Mesenchymal stem cell (in vitro differentiated cells and primary cell): Measurements from ENCODE around the gene GPX4.
"Not testable (repeated sequence)": the region's sequence is repeated elsewhere in the genome, so short reads cannot be mapped to it uniquely, and the experiment has no call there.

ENCODE experiments used
- DNase-seq: peaks from one replicate; pipeline ENCODE4 v3.0.0-alpha.2; 2013
- H2AFZ ChIP-seq: one replicate; pipeline ENCODE4 v1.6.1; 2013; ENCODE audit warnings: low read depth, mild to moderate bottlenecking, control low read depth, inconsistent platforms, low read length, moderate library complexity
- H2AK5ac ChIP-seq: 2 replicates; pipeline ENCODE4 v1.6.1; 2013; ENCODE audit warnings: low read length, moderate library complexity, mild to moderate bottlenecking, inconsistent platforms; ENCODE audit not compliant: severe bottlenecking
- H2BK120ac ChIP-seq: one replicate; pipeline ENCODE4 v1.6.1; 2013; ENCODE audit warnings: low read depth, mild to moderate bottlenecking, inconsistent platforms, low read length, moderate library complexity
- H2BK12ac ChIP-seq, 2 experiments: one replicate each; pipeline ENCODE4 v1.6.1; 2013; ENCODE audit warnings: inconsistent platforms in 2 of 2, low read length in 2 of 2, mild to moderate bottlenecking in 2 of 2, moderate library complexity in 2 of 2, control low read depth in 1 of 2
- H2BK15ac ChIP-seq: one replicate; pipeline ENCODE4 v1.6.1; 2013; ENCODE audit warnings: mild to moderate bottlenecking, low read depth, inconsistent platforms; ENCODE audit not compliant: poor library complexity, severe bottlenecking
- H2BK5ac ChIP-seq: 2 replicates; pipeline ENCODE4 v1.6.1; 2013; ENCODE audit warnings: low read depth, mild to moderate bottlenecking, low read length, control low read depth, inconsistent platforms; ENCODE audit not compliant: poor library complexity, severe bottlenecking
- H3K14ac ChIP-seq, 2 experiments: one replicate each; pipeline ENCODE4 v1.6.1; 2013; ENCODE audit warnings: inconsistent platforms in 2 of 2, low read length in 2 of 2, control low read depth in 1 of 2, mild to moderate bottlenecking in 1 of 2, moderate library complexity in 1 of 2
- H3K18ac ChIP-seq, 2 experiments: one replicate each; pipeline ENCODE4 v1.6.1; 2013; ENCODE audit warnings: inconsistent platforms in 2 of 2, low read length in 2 of 2, control low read depth in 1 of 2, low read depth in 1 of 2, mild to moderate bottlenecking in 1 of 2
- H3K23ac ChIP-seq, 2 experiments: one replicate each; pipeline ENCODE4 v1.6.1; 2013; ENCODE audit warnings: inconsistent platforms in 2 of 2, low read length in 2 of 2, mild to moderate bottlenecking in 2 of 2, moderate library complexity in 2 of 2, control low read depth in 1 of 2
- H3K27ac ChIP-seq: 2 replicates; pipeline ENCODE4 v1.5.1; 2013; ENCODE audit warnings: mild to moderate bottlenecking, moderate library complexity, low read length, control low read depth, inconsistent platforms; ENCODE audit not compliant: poor library complexity, severe bottlenecking
- H3K27me3 ChIP-seq, 2 experiments: 2 replicates each; pipeline versions ENCODE4 v1.6.1 to v1.7.0; 2013; ENCODE audit warnings: low read length in 2 of 2, mild to moderate bottlenecking in 2 of 2, moderate library complexity in 2 of 2, control low read depth in 1 of 2, inconsistent platforms in 1 of 2; ENCODE audit not compliant: control insufficient read depth in 1 of 2, insufficient read depth in 1 of 2
- H3K36me3 ChIP-seq, 2 experiments: 2 replicates each; pipeline versions ENCODE4 v1.6.1 to v1.7.0; 2013; ENCODE audit warnings: low read length in 2 of 2, control low read depth in 1 of 2, inconsistent platforms in 1 of 2, low read depth in 1 of 2, mild to moderate bottlenecking in 1 of 2; ENCODE audit not compliant: insufficient read depth in 2 of 2, control insufficient read depth in 1 of 2
- H3K4ac ChIP-seq, 2 experiments: one replicate each; pipeline ENCODE4 v1.6.1; 2013; ENCODE audit warnings: inconsistent platforms in 2 of 2, low read length in 2 of 2, mild to moderate bottlenecking in 2 of 2, moderate library complexity in 2 of 2, control low read depth in 1 of 2, low read depth in 1 of 2
- H3K4me1 ChIP-seq: 2 replicates; pipeline ENCODE4 v1.6.1; 2013; ENCODE audit warnings: low read depth, low read length, control low read depth; ENCODE audit not compliant: control insufficient read depth, insufficient read depth
- H3K4me2 ChIP-seq: 2 replicates; pipeline ENCODE4 v1.6.1; 2013; ENCODE audit warnings: low read length, mild to moderate bottlenecking, inconsistent platforms; ENCODE audit not compliant: poor library complexity, severe bottlenecking
- H3K4me3 ChIP-seq, 2 experiments: 2 replicates each; pipeline versions ENCODE4 v1.5.1 to v1.7.0; 2013; ENCODE audit warnings: low read length in 2 of 2, mild to moderate bottlenecking in 2 of 2, control low read depth in 1 of 2, low read depth in 1 of 2; ENCODE audit not compliant: insufficient read depth in 1 of 2
- H3K79me1 ChIP-seq: replicated peaks from 2 replicates; pipeline ENCODE4 v1.6.1; 2013; ENCODE audit warnings: mild to moderate bottlenecking, control low read depth, low read length, inconsistent platforms; ENCODE audit not compliant: poor library complexity, severe bottlenecking
- H3K9ac ChIP-seq: 2 replicates; pipeline ENCODE4 v1.7.0; 2013; ENCODE audit warnings: mild to moderate bottlenecking, low read length, moderate library complexity
- H3K9me3 ChIP-seq: 2 replicates; pipeline ENCODE4 v1.7.0; 2013; ENCODE audit warnings: mild to moderate bottlenecking, low read length; ENCODE audit not compliant: control insufficient read depth
- H4K8ac ChIP-seq: one replicate; pipeline ENCODE4 v1.6.1; 2013; ENCODE audit warnings: inconsistent platforms, mild to moderate bottlenecking, low read length, moderate library complexity
- H4K91ac ChIP-seq: one replicate; pipeline ENCODE4 v1.6.1; 2013; ENCODE audit warnings: mild to moderate bottlenecking, low read length, inconsistent platforms
- WGBS: methylation state at CpG from one replicate; pipeline ENCODE4 v1.1.7; 2013; ENCODE audit warnings: mixed read lengths; 5-methylcytosine and 5-hydroxymethylcytosine counted together

The GPX4 gene

DNA sequence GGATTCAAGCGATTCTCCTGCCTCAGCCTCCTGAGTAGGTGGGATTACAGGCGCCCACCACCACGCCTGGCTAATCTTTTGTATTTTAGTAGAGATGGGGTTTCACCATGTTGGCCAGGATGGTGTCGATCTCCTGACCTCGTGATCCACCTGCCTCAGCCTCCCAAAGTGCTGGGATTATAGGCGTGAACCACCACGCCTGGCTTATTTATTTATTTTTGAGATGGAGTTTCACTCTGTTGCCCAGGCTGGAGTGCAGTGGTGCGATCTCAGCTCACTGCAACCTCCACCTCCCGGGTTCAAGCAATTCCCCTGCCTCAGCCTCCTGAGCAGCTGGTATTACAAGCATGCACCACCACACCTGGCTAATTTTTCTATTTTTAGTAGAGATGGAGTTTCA lies 10.9 kb downstream of the GPX4 start:
- H3K27ac ChIP-seq, H3K9ac ChIP-seq, H3K27me3 ChIP-seq, H2BK5ac ChIP-seq, H3K18ac ChIP-seq, H2BK12ac ChIP-seq, H3K9me3 ChIP-seq, H2BK15ac ChIP-seq, H2BK120ac ChIP-seq, H4K91ac ChIP-seq, H2AFZ ChIP-seq, H4K8ac ChIP-seq, H3K23ac ChIP-seq, DNase-seq, H3K4me3 ChIP-seq, H3K14ac ChIP-seq, H3K4ac ChIP-seq, H3K4me2 ChIP-seq, H2AK5ac ChIP-seq: not testable (repeated sequence)
- Histone ChIP-seq H3K36me3 (peaks cover 79 to 92% of the 10 kb centered on the region in 2 experiments), H3K4me1 (peaks cover 23% of the 10 kb centered on the region), H3K79me1 (peaks cover 18% of the 10 kb centered on the region)
- WGBS: 94% methylated on average over 8 of the region's 9 CpGs

DNA sequence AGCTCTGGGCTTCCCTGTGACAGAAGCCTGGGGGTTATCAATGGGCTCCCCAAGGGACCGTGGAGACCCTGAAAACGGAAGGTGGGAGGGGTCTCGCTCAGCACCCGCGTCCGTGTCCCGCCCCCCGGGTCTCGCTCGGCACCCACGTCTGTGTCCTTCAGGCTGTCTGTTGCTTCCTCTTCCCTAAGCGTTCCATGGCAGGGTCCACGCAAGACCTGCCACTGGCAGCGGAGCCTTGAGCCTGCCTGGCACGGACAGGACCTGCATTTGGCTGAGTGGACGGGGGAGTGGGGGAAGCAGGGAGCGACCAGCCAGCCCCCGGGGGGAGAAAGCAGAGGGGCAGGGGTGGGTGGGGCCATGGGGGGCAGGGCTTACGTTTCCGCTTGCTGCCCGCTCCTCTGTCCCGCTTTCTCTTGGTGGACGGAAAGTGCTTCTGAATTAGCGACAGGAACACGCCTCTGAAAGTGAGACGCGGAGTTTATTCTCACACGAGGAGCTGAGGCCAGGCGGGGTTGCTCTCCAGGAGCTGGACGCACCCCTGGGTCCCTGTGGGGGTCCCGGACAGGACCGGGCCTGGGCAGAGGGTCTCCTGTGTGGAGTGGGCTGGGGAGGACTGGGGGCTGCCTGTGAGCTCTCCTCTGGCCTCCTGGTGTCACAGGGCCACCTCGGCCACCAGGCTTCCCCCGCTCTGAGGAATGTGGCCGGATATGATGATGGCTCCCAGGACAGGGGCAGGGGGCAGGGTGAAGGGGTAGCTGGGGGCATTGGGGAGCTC lies 12.0 kb downstream of the GPX4 start:
- Histone ChIP-seq H3K18ac (no peak overlapping the region), H3K4me3 (no peak overlapping the region)
- WGBS: 89% methylated on average over 35 of the region's 35 CpGs

DNA sequence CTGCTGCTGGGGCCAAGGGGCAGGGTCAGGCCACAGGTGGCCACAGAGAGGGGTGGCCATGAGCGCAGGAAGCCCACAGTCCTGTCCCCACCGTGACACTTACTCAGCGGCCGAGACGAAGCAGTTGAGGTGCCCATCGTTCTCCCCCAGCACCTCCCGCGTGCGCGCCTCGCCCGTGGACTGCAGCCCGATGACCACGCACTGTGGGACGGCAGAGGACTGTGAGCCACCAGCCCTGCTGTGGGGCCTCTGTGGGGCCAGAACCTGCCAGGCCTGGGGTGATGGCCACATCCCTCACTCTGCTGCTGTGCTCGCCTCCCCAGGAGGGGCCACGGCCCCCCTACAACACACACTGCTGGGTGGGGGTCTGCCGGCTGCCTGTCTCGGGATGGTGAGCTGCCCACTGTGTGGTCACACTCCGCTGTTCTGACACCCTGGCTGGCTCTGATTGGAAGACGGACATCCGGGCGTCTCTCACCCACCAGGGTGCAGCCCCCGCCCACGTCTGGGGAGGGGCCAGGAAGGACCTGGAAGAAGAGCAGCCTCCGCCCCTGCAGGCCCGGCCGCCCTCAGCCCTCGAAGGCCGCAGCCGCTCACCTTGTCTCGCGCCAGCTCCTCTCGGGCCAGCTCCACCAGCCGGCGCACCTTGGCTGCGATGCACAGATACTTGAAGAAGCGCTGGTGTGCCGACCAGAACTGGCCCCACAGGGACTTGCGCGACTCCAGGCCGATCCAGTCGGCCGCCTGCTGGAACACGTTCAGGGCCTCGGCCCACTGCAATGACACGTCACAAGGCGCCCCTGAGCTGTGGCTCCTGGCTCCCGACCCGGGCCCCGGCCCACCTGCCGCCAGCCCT lies 13.2 kb downstream of the GPX4 start:
- Histone ChIP-seq H3K9me3 (no peaks in the 10 kb centered on the region), H4K8ac (no peak overlapping the region), H3K79me1 (peaks cover 28% of the 10 kb centered on the region), H3K14ac (no peak overlapping the region), H2AFZ (no peak overlapping the region), H3K9ac (no peak overlapping the region), H2BK120ac (no peak overlapping the region), H3K23ac (no peak overlapping the region), H2BK5ac (no peak overlapping the region), H3K18ac (no peak overlapping the region), H3K27ac (no peak overlapping the region), H2AK5ac (no peak overlapping the region), H3K27me3 (no peaks in the 10 kb centered on the region), H3K4me1 (peaks cover 19% of the 10 kb centered on the region), H2BK12ac (no peak overlapping the region), H3K4me3 (no peak overlapping the region), H4K91ac (no peak overlapping the region), H3K4me2 (no peak overlapping the region), H2BK15ac (no peak overlapping the region), H3K4ac (no peak overlapping the region), H3K36me3 (peaks cover 85 to 92% of the 10 kb centered on the region in 2 experiments)
- no peak for DNase-seq
- 96% methylated on average over 52 of the region's 52 CpGs for WGBS

More for the DNA sequence above, 12.0 kb downstream of the GPX4 start:
- no peak overlapping the region for H3K27ac ChIP-seq
- no peak overlapping the region for H3K4me2 ChIP-seq
- H3K23ac ChIP-seq: no peak overlapping the region
- no peak overlapping the region for H2AFZ ChIP-seq
- no peak overlapping the region for H2AK5ac ChIP-seq
- no peak overlapping the region for H2BK15ac ChIP-seq
- no peak for DNase-seq
- no peak overlapping the region for H3K4ac ChIP-seq
- no peak overlapping the region for H2BK12ac ChIP-seq
- H3K79me1 ChIP-seq: peaks cover 22% of the 10 kb centered on the region
- H3K4me1 ChIP-seq: peaks cover 21% of the 10 kb centered on the region
- no peak overlapping the region for H2BK120ac ChIP-seq
- H3K9ac ChIP-seq: no peak overlapping the region
- peaks cover 80 to 92% of the 10 kb centered on the region in 2 experiments for H3K36me3 ChIP-seq
- no peaks in the 10 kb centered on the region for H3K9me3 ChIP-seq
- no peak overlapping the region for H4K91ac ChIP-seq
- H3K14ac ChIP-seq: no peak overlapping the region
- H4K8ac ChIP-seq: no peak overlapping the region
- H3K27me3 ChIP-seq: no peaks in the 10 kb centered on the region
- no peak overlapping the region for H2BK5ac ChIP-seq

DNA sequence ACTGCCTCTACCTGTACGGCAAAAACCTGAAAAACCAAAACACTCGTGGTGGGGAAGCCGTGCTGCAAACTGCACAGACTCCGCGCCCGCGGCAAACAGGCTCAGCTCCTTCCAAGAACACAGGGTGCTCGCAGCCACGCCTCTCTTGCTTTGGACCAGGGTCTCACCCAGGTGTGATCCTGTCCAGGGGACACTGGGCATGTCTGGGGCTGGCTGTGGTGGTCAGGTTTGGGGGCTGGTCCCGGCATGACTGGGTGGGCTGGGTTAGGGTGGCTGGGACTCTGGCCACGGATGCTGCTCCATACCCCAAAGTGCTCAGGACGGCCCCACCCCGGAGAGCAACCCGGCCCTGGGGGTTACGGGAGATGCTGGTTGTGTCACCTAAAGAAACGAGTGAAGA lies 13.9 kb downstream of the GPX4 start:
- no peak overlapping the region for H3K9ac ChIP-seq
- H3K23ac ChIP-seq: no peak overlapping the region
- H2BK12ac ChIP-seq: no peak overlapping the region
- no peak overlapping the region for H2AK5ac ChIP-seq
- H3K4me1 ChIP-seq: peaks cover 20% of the 10 kb centered on the region
- H3K18ac ChIP-seq: no peak overlapping the region
- DNase-seq: no peak
- H2BK120ac ChIP-seq: no peak overlapping the region
- H3K79me1 ChIP-seq: peaks cover 33% of the 10 kb centered on the region
- H3K4ac ChIP-seq: no peak overlapping the region
- H3K4me2 ChIP-seq: no peak overlapping the region
- H3K9me3 ChIP-seq: no peaks in the 10 kb centered on the region
- no peak overlapping the region for H2BK5ac ChIP-seq
- no peaks in the 10 kb centered on the region for H3K27me3 ChIP-seq
- H2AFZ ChIP-seq: no peak overlapping the region
- H3K4me3 ChIP-seq: no peak overlapping the region
- H3K14ac ChIP-seq: no peak overlapping the region
- no peak overlapping the region for H4K8ac ChIP-seq
- H3K27ac ChIP-seq: no peak overlapping the region
- no peak overlapping the region for H2BK15ac ChIP-seq
- peaks cover 87 to 92% of the 10 kb centered on the region in 2 experiments for H3K36me3 ChIP-seq
- WGBS: 98% methylated on average over 16 of the region's 16 CpGs
- no peak overlapping the region for H4K91ac ChIP-seq
